OCI-LY1 (cell line): ENCODE results near the gene KLHL2.

Source experiments
- H2AFZ ChIP-seq: fragments of 200-600 bp; sonication (generic), shearing (Covaris generic); 2 replicates; pipeline ENCODE4 v1.6.0; 2014; ENCODE audit warnings: antibody characterized with exemption, mild to moderate bottlenecking, low read length
- H3F3A ChIP-seq: fragments of 200-600 bp; sonication (generic), shearing (Covaris generic); 2 replicates; pipeline ENCODE4 v1.6.0; 2014; ENCODE audit warnings: mild to moderate bottlenecking, antibody characterized with exemption, low read length, moderate library complexity; ENCODE audit not compliant: insufficient read depth
- H3K27ac ChIP-seq: fragments of 200-600 bp; sonication (generic); 2 replicates; pipeline ENCODE4 v1.5.1; 2014; ENCODE audit warnings: low read length, mixed run types, mild to moderate bottlenecking, low read depth; ENCODE audit not compliant: poor library complexity, severe bottlenecking
- H3K27me3 ChIP-seq: fragments of 200-600 bp; sonication (generic); 2 replicates; pipeline ENCODE4 v1.6.0; 2014; ENCODE audit warnings: antibody characterized with exemption, mild to moderate bottlenecking, low read length, moderate library complexity; ENCODE audit not compliant: insufficient read depth
- H3K36me3 ChIP-seq: fragments of 200-600 bp; sonication (generic); 2 replicates; pipeline ENCODE4 v1.6.1; 2014; ENCODE audit warnings: mild to moderate bottlenecking, antibody characterized with exemption, low read length, moderate library complexity, mixed read lengths; ENCODE audit not compliant: insufficient read depth
- H3K4me1 ChIP-seq: fragments of 200-600 bp; sonication (generic); 2 replicates; pipeline ENCODE4 v1.5.1; 2014; ENCODE audit warnings: mild to moderate bottlenecking, low read length, moderate library complexity; ENCODE audit not compliant: insufficient read depth, severe bottlenecking
- H3K4me2 ChIP-seq: fragments of 200-600 bp; sonication (generic), shearing (Covaris generic); 2 replicates; pipeline ENCODE4 v1.6.1; 2014; ENCODE audit warnings: low read length
- H3K4me3 ChIP-seq: fragments of 200-600 bp; sonication (generic); 2 replicates; pipeline ENCODE4 v1.5.1; 2014; ENCODE audit warnings: low read length, low read depth, mild to moderate bottlenecking, mixed read lengths; ENCODE audit not compliant: poor library complexity, severe bottlenecking
- H3K79me2 ChIP-seq: fragments of 200-600 bp; shearing (Covaris generic); 2 replicates; pipeline ENCODE4 v1.6.1; 2016; ENCODE audit warnings: mixed run types, low read length, mixed read lengths; ENCODE audit not compliant: insufficient read depth
- H3K9ac ChIP-seq: fragments of 200-600 bp; sonication (generic), shearing (Covaris generic); 2 replicates; pipeline ENCODE4 v1.6.1; 2014; ENCODE audit warnings: mild to moderate bottlenecking, low read length, mixed read lengths
- H3K9me2 ChIP-seq: fragments of 200-600 bp; sonication (generic), shearing (Covaris generic); 2 replicates; pipeline ENCODE4 v1.6.1; 2014; ENCODE audit warnings: low read depth, mild to moderate bottlenecking, low read length, mixed read lengths
- H3K9me3 ChIP-seq: fragments of 200-600 bp; shearing (Covaris generic); 2 replicates; pipeline ENCODE4 v1.6.1; 2014; ENCODE audit warnings: low read length, mixed read lengths
- H4K20me1 ChIP-seq: fragments of 200-600 bp; sonication (generic), shearing (Covaris generic); 2 replicates; pipeline ENCODE4 v1.6.0; 2016; ENCODE audit warnings: mild to moderate bottlenecking, low read length; ENCODE audit not compliant: insufficient read depth
- CTCF ChIP-seq: fragments of 200-600 bp; sonication (generic), shearing (Covaris generic); IDR thresholded peaks from 2 replicates; pipeline ENCODE4 v1.5.1; 2017; ENCODE audit warnings: mild to moderate bottlenecking, antibody characterized with exemption, low read length, moderate library complexity, mixed read lengths
- EZH2 ChIP-seq: fragments of 200-600 bp; sonication (generic), shearing (Covaris generic); IDR thresholded peaks from 2 replicates; pipeline ENCODE4 v1.8.0; 2017; ENCODE audit warnings: borderline replicate concordance, mixed run types, mild to moderate bottlenecking, antibody characterized with exemption, low read length, moderate library complexity, mixed read lengths

Gene KLHL2

GRCh38 chr4:165308166-165308565, 100.8 kb downstream of the KLHL2 start:
- Histone ChIP-seq H3K36me3 (peaks cover 30% of the 10 kb centered on the region), H3K9me2 (no peaks in the 10 kb centered on the region), H3K27me3 (no peaks in the 10 kb centered on the region), H3K4me2 (no peak overlapping the region), H3K4me3 (no peak overlapping the region), H2AFZ (no peak overlapping the region), H3K4me1 (no peaks in the 10 kb centered on the region), H4K20me1 (no peaks in the 10 kb centered on the region), H3K9me3 (no peaks in the 10 kb centered on the region), H3K27ac (no peak overlapping the region), H3K9ac (no peak overlapping the region), H3F3A (no peaks in the 10 kb centered on the region), H3K79me2 (no peaks in the 10 kb centered on the region)
- TF ChIP-seq CTCF: no peak
- TF ChIP-seq EZH2: no peak

GRCh38 chr4:165308606-165309005, 101.2 kb downstream of the KLHL2 start:
- Histone ChIP-seq H3K9me2 (no peaks in the 10 kb centered on the region), H3K9ac (no peak overlapping the region), H3F3A (no peaks in the 10 kb centered on the region), H3K36me3 (peaks cover 30% of the 10 kb centered on the region), H4K20me1 (no peaks in the 10 kb centered on the region), H3K9me3 (no peaks in the 10 kb centered on the region), H3K4me3 (no peak overlapping the region), H3K27me3 (no peaks in the 10 kb centered on the region), H3K4me2 (no peak overlapping the region), H3K79me2 (no peaks in the 10 kb centered on the region), H3K4me1 (no peaks in the 10 kb centered on the region), H3K27ac (no peak overlapping the region), H2AFZ (no peak overlapping the region)
- TF ChIP-seq EZH2: no peak
- TF ChIP-seq CTCF: no peak

GRCh38 chr4:165309456-165309855, 102.1 kb downstream of the KLHL2 start:
- no peak overlapping the region for H3K4me3 ChIP-seq
- H3K9me3 ChIP-seq: no peaks in the 10 kb centered on the region
- no peak overlapping the region for H2AFZ ChIP-seq
- H3K9me2 ChIP-seq: no peaks in the 10 kb centered on the region
- H4K20me1 ChIP-seq: no peaks in the 10 kb centered on the region
- TF ChIP-seq CTCF (no peak), EZH2 (no peak)
- H3K4me1 ChIP-seq: no peaks in the 10 kb centered on the region
- H3K27me3 ChIP-seq: no peaks in the 10 kb centered on the region
- H3K4me2 ChIP-seq: no peak overlapping the region
- no peak overlapping the region for H3K27ac ChIP-seq
- H3K36me3 ChIP-seq: peaks cover 30% of the 10 kb centered on the region
- no peaks in the 10 kb centered on the region for H3K79me2 ChIP-seq
- no peak overlapping the region for H3K9ac ChIP-seq
- H3F3A ChIP-seq: no peaks in the 10 kb centered on the region
